ENCODE data around the gene DPYD. TPM values are rescaled to one million over a fixed set of nuclear protein-coding genes. Genes with fewer than 3 reads are reported as not detected.

Gene DPYD
- total RNA-seq, 1 donor from 2014 or later: 8.8 TPM

DNA sequence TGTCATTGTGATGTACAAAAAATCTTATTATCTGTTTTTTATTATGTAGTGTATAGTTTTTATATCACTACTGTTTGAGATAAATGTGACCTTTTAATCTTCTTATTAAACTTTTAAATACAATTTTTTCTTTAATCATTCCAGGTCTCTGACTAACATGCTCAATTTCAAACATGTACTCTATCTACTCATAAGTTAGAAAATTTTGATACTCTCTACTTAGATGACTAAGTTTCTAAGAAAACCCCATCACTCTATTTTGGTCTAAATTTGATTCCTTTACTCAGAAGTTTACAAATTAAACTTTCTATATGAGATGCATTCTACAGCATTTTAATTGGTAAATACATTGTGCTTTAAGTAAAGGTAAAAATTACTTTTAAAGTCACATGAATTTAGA, 655.2 kb downstream of the DPYD start:
- H2AFZ ChIP-seq (ENCODE audit: low read depth, low read length): no peak overlapping the region
- no peaks in the 10 kb centered on the region for H4K20me1 ChIP-seq (ENCODE audit: insufficient read depth, low read length)
- no peak overlapping the region for H3K4me3 ChIP-seq (ENCODE audit: insufficient read depth, low read depth, low read length)
- Mint-ChIP-seq H3K9me3 (ENCODE audit: unreplicated experiment) (peaks cover 7% of the 10 kb centered on the region), H3K36me3 (ENCODE audit: low read depth, unreplicated experiment) (peaks cover 5% of the 10 kb centered on the region), H3K27me3 (ENCODE audit: low read depth, unreplicated experiment) (no peaks in the 10 kb centered on the region), H3K4me1 (ENCODE audit: low read depth, unreplicated experiment) (peaks cover 5% of the 10 kb centered on the region), H3K27ac (ENCODE audit: unreplicated experiment) (no peak overlapping the region), H3K4me3 (ENCODE audit: unreplicated experiment) (no peak overlapping the region)
- H3K36me3 ChIP-seq (ENCODE audit: insufficient read depth, low read length): no peaks in the 10 kb centered on the region
- no peaks in the 10 kb centered on the region for H3K9me3 ChIP-seq (ENCODE audit: insufficient read depth, low read depth, low read length)
- FAIRE-seq: no peak
- TF ChIP-seq EZH2 (IDR thresholded peaks at IDR 0.05; ENCODE audit: insufficient read depth, low read length) (no peak), CTCF (IDR thresholded peaks at IDR 0.05; ENCODE audit: insufficient read depth, low read depth, low read length) (no peak)
- no peak overlapping the region for H3K4me2 ChIP-seq (ENCODE audit: low read length)
- H3K9ac ChIP-seq (ENCODE audit: low read length): no peak overlapping the region
- no peak overlapping the region for H3K27ac ChIP-seq (ENCODE audit: low read depth, low read length)
- DNase-seq (ENCODE audit: low read depth): no peak
- H3K79me2 ChIP-seq (ENCODE audit: insufficient read depth, low read length): no peaks in the 10 kb centered on the region
- H3K27me3 ChIP-seq (ENCODE audit: insufficient read depth, low read length): no peaks in the 10 kb centered on the region
- H3K4me1 ChIP-seq (ENCODE audit: insufficient read depth, low read length): no peaks in the 10 kb centered on the region

- Histone ChIP-seq H3K27ac (ENCODE audit: low read depth, low read length) (no peak overlapping the region), H3K36me3 (ENCODE audit: insufficient read depth, low read length) (no peaks in the 10 kb centered on the region), H3K79me2 (ENCODE audit: insufficient read depth, low read length) (no peaks in the 10 kb centered on the region), H4K20me1 (ENCODE audit: insufficient read depth, low read length) (no peaks in the 10 kb centered on the region), H3K9me3 (ENCODE audit: insufficient read depth, low read depth, low read length) (no peaks in the 10 kb centered on the region), H3K4me3 (ENCODE audit: insufficient read depth, low read depth, low read length) (no peak overlapping the region), H3K4me1 (ENCODE audit: insufficient read depth, low read length) (no peaks in the 10 kb centered on the region), H2AFZ (ENCODE audit: low read depth, low read length) (no peak overlapping the region), H3K9ac (ENCODE audit: low read length) (no peak overlapping the region), H3K4me2 (ENCODE audit: low read length) (no peak overlapping the region), H3K27me3 (ENCODE audit: insufficient read depth, low read length) (no peaks in the 10 kb centered on the region)
- Mint-ChIP-seq H3K4me3 (ENCODE audit: unreplicated experiment) (no peak overlapping the region), H3K27ac (ENCODE audit: unreplicated experiment) (no peak overlapping the region), H3K27me3 (ENCODE audit: low read depth, unreplicated experiment) (no peaks in the 10 kb centered on the region), H3K9me3 (ENCODE audit: unreplicated experiment) (peaks cover 7% of the 10 kb centered on the region), H3K4me1 (ENCODE audit: low read depth, unreplicated experiment) (no peaks in the 10 kb centered on the region), H3K36me3 (ENCODE audit: low read depth, unreplicated experiment) (peaks cover 4% of the 10 kb centered on the region)
- DNase-seq (ENCODE audit: low read depth) (no peak), FAIRE-seq (no peak)
- TF ChIP-seq EZH2 (IDR thresholded peaks at IDR 0.05; ENCODE audit: insufficient read depth, low read length) (no peak), CTCF (IDR thresholded peaks at IDR 0.05; ENCODE audit: insufficient read depth, low read depth, low read length) (no peak)
Observed at GRCh38 chr1:97262842-97263241, 658.0 kb downstream of the DPYD start.

DNA sequence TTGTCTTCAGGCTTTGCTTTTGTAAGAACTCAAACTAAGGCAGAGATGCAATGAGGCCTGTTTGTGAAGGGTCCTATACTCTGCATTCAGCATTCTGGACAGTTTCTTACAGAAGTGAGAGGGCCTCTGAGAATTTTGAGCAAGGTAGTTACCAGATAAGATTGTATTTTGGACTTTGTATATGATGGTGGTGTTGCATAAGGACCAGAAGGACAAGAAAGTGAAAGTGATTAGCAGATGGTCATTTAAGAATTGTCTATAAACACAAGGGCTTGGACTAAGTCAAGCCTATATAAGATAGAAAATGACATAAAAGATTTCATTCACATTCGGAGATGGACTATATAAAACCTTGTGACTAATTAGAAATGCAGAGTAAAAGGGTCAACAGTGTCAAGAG, 662.2 kb downstream of the DPYD start:
- Histone ChIP-seq H3K4me3 (ENCODE audit: insufficient read depth, low read depth, low read length) (no peak overlapping the region), H3K9me3 (ENCODE audit: insufficient read depth, low read depth, low read length) (no peaks in the 10 kb centered on the region), H4K20me1 (ENCODE audit: insufficient read depth, low read length) (no peaks in the 10 kb centered on the region), H3K79me2 (ENCODE audit: insufficient read depth, low read length) (no peaks in the 10 kb centered on the region), H3K4me1 (ENCODE audit: insufficient read depth, low read length) (no peaks in the 10 kb centered on the region), H3K9ac (ENCODE audit: low read length) (no peak overlapping the region), H3K27me3 (ENCODE audit: insufficient read depth, low read length) (no peaks in the 10 kb centered on the region), H3K4me2 (ENCODE audit: low read length) (no peak overlapping the region), H3K27ac (ENCODE audit: low read depth, low read length) (no peak overlapping the region), H3K36me3 (ENCODE audit: insufficient read depth, low read length) (no peaks in the 10 kb centered on the region), H2AFZ (ENCODE audit: low read depth, low read length) (no peak overlapping the region)
- no peak for TF ChIP-seq EZH2 (IDR thresholded peaks at IDR 0.05; ENCODE audit: insufficient read depth, low read length)
- H3K27me3 Mint-ChIP-seq (ENCODE audit: low read depth, unreplicated experiment): no peaks in the 10 kb centered on the region
- no peaks in the 10 kb centered on the region for H3K9me3 Mint-ChIP-seq (ENCODE audit: unreplicated experiment)
- FAIRE-seq: no peak
- H3K36me3 Mint-ChIP-seq (ENCODE audit: low read depth, unreplicated experiment): no peaks in the 10 kb centered on the region
- no peak overlapping the region for H3K4me3 Mint-ChIP-seq (ENCODE audit: unreplicated experiment)
- H3K4me1 Mint-ChIP-seq (ENCODE audit: low read depth, unreplicated experiment): no peaks in the 10 kb centered on the region
- no peak overlapping the region for H3K27ac Mint-ChIP-seq (ENCODE audit: unreplicated experiment)
- no peak for DNase-seq (ENCODE audit: low read depth)

Data from astrocyte (in vitro differentiated cells and primary cell).